Measurements from ENCODE around the gene CCDC181. TPM values are rescaled to one million over a fixed set of nuclear protein-coding genes. Genes with fewer than 3 reads are reported as not detected.
"Not testable (repeated sequence)": the region's sequence is repeated elsewhere in the genome, so short reads cannot be mapped to it uniquely, and the experiment has no call there.

CCDC181 gene
- 0.74 and 0.86 TPM in 2 replicates for total RNA-seq

- peak; percentile 7 for DNase-seq (ENCODE audit: low read depth, low spot score)
Measured at GRCh38 chr1:169427081-169427641, at the start of gene CCDC181. Gene CCDC181 (minus strand): TSS chr1:169427474. CDS start chr1:169424927, 2,547 bp downstream.

GRCh38 chr1:169475806-169476387, 48.6 kb upstream of the CCDC181 start:
- DNase-seq (ENCODE audit: low read depth, low spot score), result no peak

- DNase-seq (ENCODE audit: low read depth, low spot score), result no peak
Measured at GRCh38 chr1:169474302-169474995, 47.2 kb upstream of the CCDC181 start.

- no peak for DNase-seq (ENCODE audit: low read depth, low spot score)
Measured at GRCh38 chr1:169473347-169473746, 46.1 kb upstream of the CCDC181 start.

- no peak for DNase-seq (ENCODE audit: low read depth, low spot score)
Measured at GRCh38 chr1:169472738-169473137, 45.5 kb upstream of the CCDC181 start.

- DNase-seq (ENCODE audit: low read depth, low spot score), result no peak
Measured at GRCh38 chr1:169468982-169469381, 41.7 kb upstream of the CCDC181 start.

- no peak for DNase-seq (ENCODE audit: low read depth, low spot score)
Measured at GRCh38 chr1:169466259-169467230, 39.3 kb upstream of the CCDC181 start.

GRCh38 chr1:169465281-169465680, 38.0 kb upstream of the CCDC181 start:
- DNase-seq (ENCODE audit: low read depth, low spot score), result no peak

GRCh38 chr1:169462385-169462784, 35.1 kb upstream of the CCDC181 start:
- no peak for DNase-seq (ENCODE audit: low read depth, low spot score)

GRCh38 chr1:169461390-169462000, 34.2 kb upstream of the CCDC181 start:
- no peak for DNase-seq (ENCODE audit: low read depth, low spot score)

- no peak for DNase-seq (ENCODE audit: low read depth, low spot score)
Measured at GRCh38 chr1:169460191-169460833, 33.0 kb upstream of the CCDC181 start.

- no peak for DNase-seq (ENCODE audit: low read depth, low spot score)
Measured at GRCh38 chr1:169457443-169457842, 30.2 kb upstream of the CCDC181 start.

- DNase-seq (ENCODE audit: low read depth, low spot score), result no peak
Measured at GRCh38 chr1:169456029-169456428, 28.8 kb upstream of the CCDC181 start.

GRCh38 chr1:169452921-169453320, 25.6 kb upstream of the CCDC181 start:
- no peak for DNase-seq (ENCODE audit: low read depth, low spot score)

GRCh38 chr1:169451218-169451824, 24.0 kb upstream of the CCDC181 start:
- DNase-seq (ENCODE audit: low read depth, low spot score), result no peak

GRCh38 chr1:169443923-169444322, 16.6 kb upstream of the CCDC181 start:
- DNase-seq (ENCODE audit: low read depth, low spot score), result no peak

GRCh38 chr1:169426174-169426705, 1.0 kb downstream of the CCDC181 start:
- DNase-seq (ENCODE audit: low read depth, low spot score), result no peak

GRCh38 chr1:169421309-169421708, 6.0 kb downstream of the CCDC181 start:
- no peak for DNase-seq (ENCODE audit: low read depth, low spot score)

GRCh38 chr1:169414952-169415351, 12.3 kb downstream of the CCDC181 start:
- no peak for DNase-seq (ENCODE audit: low read depth, low spot score)

GRCh38 chr1:169408340-169408739, 18.9 kb downstream of the CCDC181 start:
- DNase-seq (ENCODE audit: low read depth, low spot score), result not testable (repeated sequence)
